ENCODE data around the gene CKS1B.

GRCh38 chr1:154937085-154937987, 37.1 kb upstream of the CKS1B start:
- TF ChIP-seq CTCF (IDR thresholded peaks at IDR 0.05 in 2 of 3, conservative IDR thresholded peaks at IDR 0.05 in 1 of 3; ENCODE audit: insufficient read depth in 2 of 3, low read depth in 1 of 3, low read length in 3 of 3) (peak in 1 of 3 experiments; percentile 30; a peak in 2 of 6 replicates), POLR2G (IDR thresholded peaks at IDR 0.05; ENCODE audit: low read depth, low read length) (no peak), TAF1 (IDR thresholded peaks at IDR 0.05; ENCODE audit: control insufficient read depth, extremely low read depth, insufficient read depth, low read length, severe bottlenecking) (no peak), ZNF277 (CRISPR knock-in tag; IDR thresholded peaks at IDR 0.05; ENCODE audit: borderline replicate concordance) (no peak), RERE (CRISPR knock-in tag; IDR thresholded peaks at IDR 0.05; ENCODE audit: borderline replicate concordance) (no peak), ZNF175 (CRISPR knock-in tag; IDR thresholded peaks at IDR 0.05; ENCODE audit: low read depth) (no peak), NFIC (IDR thresholded peaks at IDR 0.05) (peak; percentile 99), HMGN3 (IDR thresholded peaks at IDR 0.05; ENCODE audit: borderline replicate concordance, extremely low read depth, insufficient read length, low read depth, low read length) (no peak), MBD2 (IDR thresholded peaks at IDR 0.05; ENCODE audit: borderline replicate concordance, low read depth) (peak; percentile 95), ZNF644 (tag; IDR thresholded peaks at IDR 0.05; ENCODE audit: low read depth) (no peak)
